Activated T-helper 1 cell treated with anti-CD3 and anti-CD28 coated beads, Interleukin-12 subunit alpha, Interleukin-12 subunit beta, Interleukin-2, Interleukin-4 antibody, amounts not matched to agents 30 ng/mL and 10 ng/mL and 1 ng/mL, durations not matched to agents 14 hours and 24 hours and 36 hours (primary cell): ENCODE results near the gene MYRFL. TPM values are rescaled to one million over a fixed set of nuclear protein-coding genes. Genes with fewer than 3 reads are reported as not detected.

Experiments
- DNase-seq: peaks from one replicate; pipeline ENCODE4 v3.0.0; 2021; ENCODE audit warnings: low spot score
- H3K27ac Mint-ChIP-seq: one replicate; pipeline ENCODE4 v1.8.0; 2021; ENCODE audit warnings: mild to moderate bottlenecking, mixed read lengths
- H3K27me3 Mint-ChIP-seq: one replicate; pipeline ENCODE4 v1.8.0; 2022; ENCODE audit warnings: mild to moderate bottlenecking, moderate library complexity, mixed read lengths; ENCODE audit not compliant: insufficient read depth
- H3K36me3 Mint-ChIP-seq: one replicate; pipeline ENCODE4 v1.8.0; 2021; ENCODE audit warnings: low read depth, mixed read lengths
- H3K4me1 Mint-ChIP-seq: one replicate; pipeline ENCODE4 v1.8.0; 2021; ENCODE audit warnings: low read depth, mixed read lengths
- H3K4me3 Mint-ChIP-seq: one replicate; pipeline ENCODE4 v1.8.0; 2021; ENCODE audit warnings: mild to moderate bottlenecking, moderate library complexity, mixed read lengths
- H3K9me3 Mint-ChIP-seq: one replicate; pipeline ENCODE4 v1.8.0; 2021; ENCODE audit warnings: mixed read lengths
- intact Hi-C: fragments of 100-400 bp; cut with micrococcal nuclease; formaldehyde crosslinking; loops from one replicate; pipeline ENCODE4 v1.15.1; 2024
- total RNA-seq: library from RNA; stranded (reverse); gene quantifications from 2 replicates; pipeline ENCODE4 v1.2.3, GENCODE V29; 2022

MYRFL gene
- total RNA-seq, 1 donor from 2014 or later = not detected

DNA sequence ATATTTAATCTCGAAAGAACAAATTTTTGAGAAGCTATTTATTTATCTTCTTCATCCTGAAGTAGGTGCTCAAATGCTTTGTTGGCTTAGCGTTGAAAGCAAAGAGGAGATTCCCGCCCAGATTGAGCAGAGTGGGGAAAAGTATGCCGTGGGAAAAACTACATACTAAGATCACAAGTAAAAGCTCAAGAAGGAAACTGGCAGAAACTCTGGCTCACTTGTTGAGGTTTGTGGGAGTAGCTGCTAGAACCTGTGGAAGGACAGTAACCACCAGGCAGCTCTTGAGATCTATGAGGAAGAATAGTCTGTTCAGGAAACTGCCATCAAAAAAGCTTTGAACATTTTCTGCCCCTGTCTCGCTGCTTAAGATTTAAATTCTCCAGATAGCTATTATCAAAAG lies 3.9 kb downstream of the MYRFL start:
- intact Hi-C loops = no loop called here
- no peaks in the 10 kb centered on the region for H3K36me3 Mint-ChIP-seq
- no peaks in the 10 kb centered on the region for H3K4me1 Mint-ChIP-seq
- H3K27ac Mint-ChIP-seq = no peak overlapping the region
- peaks cover 8% of the 10 kb centered on the region for H3K27me3 Mint-ChIP-seq
- no peaks in the 10 kb centered on the region for H3K9me3 Mint-ChIP-seq
- DNase-seq = no peak
- no peak overlapping the region for H3K4me3 Mint-ChIP-seq

DNA sequence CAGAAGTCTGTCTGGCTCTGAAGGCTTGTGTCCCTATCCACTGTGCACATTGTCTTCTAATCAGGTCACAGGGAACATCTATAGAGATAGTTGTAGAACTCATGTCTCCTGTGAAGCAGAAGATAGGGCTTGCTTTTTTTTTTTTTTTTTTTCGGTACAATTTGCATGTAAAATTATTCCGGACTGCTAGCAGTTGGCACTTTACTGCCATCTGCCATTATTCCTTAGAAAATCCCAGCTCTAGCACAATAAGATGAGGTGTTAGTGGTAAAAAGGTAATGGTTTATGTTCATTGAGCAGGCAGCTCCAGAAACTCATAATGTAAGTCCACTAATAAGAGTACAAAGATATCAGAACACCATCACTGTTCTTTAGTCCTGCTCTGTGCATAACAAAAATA lies 8.7 kb downstream of the MYRFL start:
- no peak for DNase-seq
- Mint-ChIP-seq H3K9me3 (no peaks in the 10 kb centered on the region), H3K27me3 (peaks cover 10% of the 10 kb centered on the region), H3K27ac (no peak overlapping the region), H3K4me1 (no peaks in the 10 kb centered on the region), H3K36me3 (no peaks in the 10 kb centered on the region), H3K4me3 (no peak overlapping the region)
- intact Hi-C loops = no loop called here

DNA sequence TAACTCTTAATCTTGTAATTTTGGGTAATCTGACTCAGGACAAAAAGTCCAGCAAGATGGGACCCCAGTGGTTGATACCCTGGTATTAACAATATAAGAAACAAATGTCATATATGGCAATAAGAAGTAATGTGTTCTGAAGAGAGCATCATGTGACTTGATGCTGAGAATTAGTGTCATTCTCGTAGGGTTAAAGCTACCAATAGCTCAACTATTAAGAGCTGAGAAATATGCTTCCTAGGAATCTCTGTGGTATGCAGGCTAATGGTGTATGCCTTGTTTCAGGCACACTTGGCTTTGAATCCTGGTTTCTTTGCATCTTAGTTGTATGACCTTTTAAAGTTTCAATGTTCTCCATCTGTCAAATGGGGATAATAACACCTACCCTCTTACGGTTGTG lies 9.1 kb downstream of the MYRFL start:
- Mint-ChIP-seq H3K36me3 (no peaks in the 10 kb centered on the region), H3K4me1 (no peaks in the 10 kb centered on the region), H3K4me3 (no peak overlapping the region), H3K27ac (no peak overlapping the region), H3K9me3 (no peaks in the 10 kb centered on the region), H3K27me3 (peaks cover 9% of the 10 kb centered on the region)
- intact Hi-C loops = no loop called here
- no peak for DNase-seq

DNA sequence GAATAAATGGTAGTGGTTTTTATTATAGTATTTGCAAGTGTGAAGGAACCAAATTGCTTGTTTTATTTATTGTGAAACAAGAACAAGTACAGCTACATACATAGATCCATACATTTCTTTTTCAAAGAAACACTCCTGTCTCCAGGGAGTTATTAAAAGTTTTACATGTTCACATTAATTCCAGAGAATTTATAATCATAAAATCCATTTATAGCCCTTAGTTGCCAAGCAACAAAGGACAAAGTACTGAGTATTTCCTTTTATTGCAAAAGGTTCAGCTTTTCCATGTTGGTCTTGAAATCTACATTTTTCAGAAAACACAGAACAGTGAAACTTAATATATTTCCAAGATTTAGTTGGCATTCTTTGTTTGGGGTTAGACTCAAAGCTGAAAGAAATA lies 9.5 kb downstream of the MYRFL start:
- Mint-ChIP-seq H3K9me3 (no peaks in the 10 kb centered on the region), H3K27me3 (peaks cover 6% of the 10 kb centered on the region), H3K27ac (no peak overlapping the region), H3K4me1 (no peaks in the 10 kb centered on the region), H3K4me3 (no peak overlapping the region), H3K36me3 (no peaks in the 10 kb centered on the region)
- intact Hi-C loops = no loop called here
- no peak for DNase-seq

DNA sequence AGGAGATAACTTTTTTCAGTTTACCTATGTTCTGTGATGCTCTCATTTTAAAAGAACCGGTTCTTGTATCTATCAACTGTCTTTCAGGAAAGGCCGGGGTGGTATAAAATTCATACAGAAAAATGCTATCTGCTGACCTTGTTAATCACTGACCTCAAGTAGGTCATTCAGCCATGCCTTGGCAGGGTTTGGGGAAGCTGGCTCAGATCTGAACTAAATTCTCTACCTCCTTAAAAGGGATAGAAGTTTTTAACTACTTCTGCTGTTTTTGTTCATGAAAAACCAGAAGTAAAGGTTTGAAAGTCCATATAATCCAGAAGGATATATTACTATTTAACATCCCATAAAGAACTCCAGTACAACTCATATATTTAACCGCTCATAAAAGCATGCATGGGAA lies 10.1 kb downstream of the MYRFL start:
- Mint-ChIP-seq H3K36me3 (no peaks in the 10 kb centered on the region), H3K4me1 (no peaks in the 10 kb centered on the region), H3K27me3 (peaks cover 3% of the 10 kb centered on the region), H3K4me3 (no peak overlapping the region), H3K9me3 (no peaks in the 10 kb centered on the region), H3K27ac (no peak overlapping the region)
- intact Hi-C loops = no loop called here
- DNase-seq = no peak

DNA sequence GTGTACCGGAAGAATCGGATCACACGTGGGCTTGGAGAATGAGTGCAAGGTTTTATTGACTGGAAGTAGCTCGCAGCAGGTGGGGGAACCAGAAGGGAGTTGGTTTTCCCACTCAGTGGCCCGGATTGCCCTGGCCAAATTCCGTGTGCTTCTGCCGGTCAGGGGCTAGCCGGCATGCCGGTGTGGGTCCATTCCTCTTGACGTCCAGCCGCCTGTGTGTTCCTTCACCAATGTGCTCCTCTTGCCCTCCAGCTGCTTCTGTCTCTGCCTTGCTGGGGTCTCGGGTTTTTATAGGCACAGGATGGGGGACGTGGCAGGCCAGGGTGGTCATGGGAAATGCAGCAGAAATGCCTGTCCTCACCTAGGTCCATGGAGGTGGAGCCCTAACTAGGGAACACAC lies 11.0 kb downstream of the MYRFL start:
- Mint-ChIP-seq H3K9me3 (no peaks in the 10 kb centered on the region), H3K4me3 (no peak overlapping the region), H3K36me3 (no peaks in the 10 kb centered on the region), H3K4me1 (no peaks in the 10 kb centered on the region), H3K27ac (no peak overlapping the region), H3K27me3 (peaks cover 9% of the 10 kb centered on the region)
- intact Hi-C loops = no loop called here
- no peak for DNase-seq

DNA sequence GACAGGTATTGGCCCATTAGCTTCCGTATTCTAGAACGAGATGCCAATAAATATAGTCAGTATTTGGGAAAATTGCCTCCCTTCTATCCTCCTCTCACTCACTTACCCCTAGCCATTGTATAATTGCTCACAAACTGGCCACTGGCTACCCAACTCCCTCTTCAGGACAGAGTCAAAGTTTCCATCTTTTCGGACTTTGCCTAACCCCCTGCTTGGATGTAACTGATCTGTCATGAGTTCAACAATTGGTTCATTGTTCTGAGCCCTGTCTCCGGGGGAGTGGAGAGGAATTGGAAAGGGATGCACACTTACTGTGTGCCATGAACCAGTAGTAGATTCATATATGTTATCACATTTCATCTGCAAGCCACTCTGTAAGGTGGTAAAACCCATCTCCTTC lies 12.2 kb downstream of the MYRFL start:
- Mint-ChIP-seq H3K36me3 (no peaks in the 10 kb centered on the region), H3K4me1 (no peaks in the 10 kb centered on the region), H3K9me3 (no peaks in the 10 kb centered on the region), H3K4me3 (no peak overlapping the region), H3K27ac (no peak overlapping the region), H3K27me3 (peaks cover 12% of the 10 kb centered on the region)
- intact Hi-C loops = no loop called here
- no peak for DNase-seq

DNA sequence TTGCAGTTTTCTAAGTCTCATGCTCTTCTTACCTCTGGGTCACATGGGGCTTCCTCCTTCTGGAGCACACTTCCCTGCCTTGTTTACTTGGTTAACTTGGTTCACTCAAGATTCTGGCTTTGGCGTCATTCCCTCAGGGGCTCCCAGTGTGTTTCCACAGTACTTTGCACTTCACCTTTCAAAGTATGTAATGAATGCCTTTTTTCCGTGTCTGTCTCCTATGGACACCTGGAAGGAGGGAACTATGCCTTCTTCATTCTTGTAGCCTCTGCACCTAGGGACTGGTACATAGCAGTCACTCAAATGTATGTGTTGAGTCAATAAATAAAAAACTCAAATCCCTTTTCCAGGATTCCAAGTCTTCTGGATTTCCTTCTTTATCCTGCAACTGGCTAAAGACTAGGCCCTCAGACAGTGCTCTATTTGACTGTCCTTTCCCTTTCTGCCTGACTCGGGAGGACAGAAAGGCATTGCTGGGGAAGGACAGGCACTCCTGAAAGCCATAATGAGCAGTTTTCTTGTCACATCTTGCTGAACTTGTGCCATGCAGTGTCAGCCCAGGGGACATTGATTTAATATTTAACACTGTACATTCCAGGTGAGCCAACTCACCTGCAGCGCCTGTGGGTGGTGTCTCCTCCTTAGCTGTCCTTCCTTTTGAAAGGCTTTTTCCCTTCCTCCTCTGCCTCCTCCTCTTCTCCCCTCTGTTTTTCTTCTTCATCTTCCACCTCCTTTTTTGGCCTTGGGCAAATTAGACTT lies 12.8 kb downstream of the MYRFL start:
- Mint-ChIP-seq H3K36me3 (no peaks in the 10 kb centered on the region), H3K4me3 (no peak overlapping the region), H3K4me1 (no peaks in the 10 kb centered on the region)

DNA sequence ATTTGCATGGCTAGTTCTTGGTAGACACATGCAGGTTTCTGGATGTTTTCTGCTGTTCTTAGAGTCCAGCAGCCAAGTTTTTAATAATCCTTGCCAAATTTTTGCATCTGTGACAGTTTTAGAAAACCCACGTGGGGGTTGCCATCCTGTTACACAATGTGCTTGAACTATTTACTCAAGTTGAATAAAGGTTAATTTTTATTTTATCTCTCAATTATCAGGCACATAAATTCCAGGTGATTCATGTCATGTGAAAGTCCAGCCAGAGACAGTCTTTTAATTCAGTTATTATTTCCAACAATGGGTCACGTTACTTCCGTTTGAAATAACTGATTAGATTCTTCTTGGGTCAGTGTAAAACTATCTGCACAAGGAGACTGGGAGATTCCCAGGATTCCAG lies 15.7 kb downstream of the MYRFL start:
- intact Hi-C loops = no loop called here
- Mint-ChIP-seq H3K27ac (no peak overlapping the region), H3K36me3 (no peaks in the 10 kb centered on the region), H3K4me1 (no peaks in the 10 kb centered on the region), H3K9me3 (no peaks in the 10 kb centered on the region), H3K27me3 (peaks cover 10% of the 10 kb centered on the region), H3K4me3 (no peak overlapping the region)
- no peak for DNase-seq

More for the DNA sequence above, 12.8 kb downstream of the MYRFL start:
- no peak for DNase-seq
- intact Hi-C loops = no loop called here
- H3K27ac Mint-ChIP-seq = no peak overlapping the region
- no peaks in the 10 kb centered on the region for H3K9me3 Mint-ChIP-seq
- H3K27me3 Mint-ChIP-seq = peaks cover 12% of the 10 kb centered on the region

DNA sequence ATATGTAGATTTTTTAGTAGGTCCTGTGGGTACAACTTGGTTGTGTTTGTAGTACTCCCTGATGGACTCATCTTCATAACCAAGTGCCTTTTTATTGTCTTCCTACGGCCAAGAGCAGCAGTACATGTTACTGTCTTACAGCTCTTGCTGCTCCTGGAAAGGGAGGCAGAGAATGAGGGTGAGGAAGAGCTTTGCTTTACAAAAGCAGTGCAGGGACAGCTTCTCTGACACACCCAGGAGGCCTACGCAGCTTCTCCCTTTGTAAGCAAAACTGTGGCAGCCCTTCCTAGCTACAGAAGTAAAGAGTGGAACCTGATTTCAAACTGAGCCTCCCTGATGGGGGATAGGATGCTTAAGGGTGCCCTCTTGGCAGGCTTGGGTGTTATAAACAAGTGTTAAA lies 18.6 kb downstream of the MYRFL start:
- Mint-ChIP-seq H3K9me3 (no peaks in the 10 kb centered on the region), H3K4me1 (no peaks in the 10 kb centered on the region), H3K36me3 (no peaks in the 10 kb centered on the region), H3K27me3 (peaks cover 9% of the 10 kb centered on the region), H3K4me3 (no peak overlapping the region), H3K27ac (no peak overlapping the region)
- intact Hi-C loops = no loop called here
- DNase-seq = no peak

DNA sequence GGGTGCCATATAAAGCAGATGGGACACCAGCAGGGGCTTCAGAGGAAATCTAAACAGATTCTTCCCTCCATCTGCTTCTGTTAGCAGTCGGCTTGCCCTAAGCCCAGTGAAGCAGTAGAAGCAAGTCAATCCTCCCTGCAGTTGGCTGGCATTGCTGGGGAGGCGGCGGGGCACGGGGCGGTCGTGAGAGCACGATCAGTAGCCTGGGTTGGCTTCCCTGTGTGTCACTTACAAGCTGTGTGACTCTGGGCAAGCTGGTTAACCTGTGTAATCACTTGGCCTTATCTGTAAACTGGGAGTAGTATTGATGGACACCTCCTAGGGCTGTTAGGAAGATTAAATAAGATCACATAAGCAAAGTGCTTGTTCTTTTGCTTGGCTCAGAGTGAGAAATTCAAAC lies 19.4 kb downstream of the MYRFL start:
- intact Hi-C loops = no loop called here
- Mint-ChIP-seq H3K4me3 (no peak overlapping the region), H3K9me3 (no peaks in the 10 kb centered on the region), H3K27me3 (peaks cover 9% of the 10 kb centered on the region), H3K4me1 (no peaks in the 10 kb centered on the region), H3K36me3 (no peaks in the 10 kb centered on the region), H3K27ac (no peak overlapping the region)
- no peak for DNase-seq

DNA sequence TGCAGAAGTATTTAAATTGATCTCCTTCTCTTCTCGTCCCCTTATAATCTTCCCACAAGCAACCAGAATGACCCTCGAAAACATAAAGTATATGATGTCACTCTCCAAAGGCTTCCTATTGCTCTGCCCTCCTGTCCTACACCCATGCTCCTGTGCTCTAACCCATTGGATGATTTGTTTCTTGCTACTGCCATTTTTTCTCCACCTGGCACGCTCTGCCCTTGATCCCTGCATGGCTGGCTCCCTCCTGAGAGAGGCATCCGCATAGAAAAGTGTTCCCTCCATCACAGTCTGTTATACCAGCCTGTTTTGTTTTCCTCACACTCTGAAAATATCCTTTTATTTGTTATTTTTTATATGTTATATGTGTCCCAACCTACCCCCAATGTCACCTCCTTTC lies 19.8 kb downstream of the MYRFL start:
- H3K36me3 Mint-ChIP-seq = no peaks in the 10 kb centered on the region
- no peaks in the 10 kb centered on the region for H3K4me1 Mint-ChIP-seq
- intact Hi-C loops = no loop called here
- no peaks in the 10 kb centered on the region for H3K9me3 Mint-ChIP-seq
- H3K27me3 Mint-ChIP-seq = peaks cover 9% of the 10 kb centered on the region
- no peak for DNase-seq
- no peak overlapping the region for H3K4me3 Mint-ChIP-seq
- H3K27ac Mint-ChIP-seq = no peak overlapping the region

DNA sequence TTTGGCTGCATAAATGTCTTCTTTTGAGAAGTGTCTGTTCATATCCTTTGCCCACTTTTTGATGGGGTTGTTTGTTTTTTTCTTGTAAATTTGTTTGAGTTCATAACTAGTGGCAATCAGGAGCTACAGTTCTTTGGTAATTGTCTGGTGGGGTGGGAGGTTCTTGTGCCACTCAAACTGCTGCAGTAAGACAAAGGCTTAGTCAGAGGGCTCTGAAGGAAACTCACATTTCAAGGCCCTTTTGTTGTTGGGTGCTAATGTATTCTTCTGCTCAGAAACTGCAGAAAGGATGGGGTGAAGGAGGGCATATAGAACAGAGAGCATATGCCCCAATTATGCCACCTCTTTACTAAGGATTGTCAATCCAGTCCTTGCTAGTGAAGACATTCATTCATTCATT lies 21.9 kb downstream of the MYRFL start:
- Mint-ChIP-seq H3K4me1 (no peaks in the 10 kb centered on the region), H3K4me3 (no peak overlapping the region), H3K9me3 (no peaks in the 10 kb centered on the region), H3K27me3 (no peaks in the 10 kb centered on the region), H3K27ac (no peak overlapping the region), H3K36me3 (no peaks in the 10 kb centered on the region)
- DNase-seq = no peak
- intact Hi-C loops = no loop called here

DNA sequence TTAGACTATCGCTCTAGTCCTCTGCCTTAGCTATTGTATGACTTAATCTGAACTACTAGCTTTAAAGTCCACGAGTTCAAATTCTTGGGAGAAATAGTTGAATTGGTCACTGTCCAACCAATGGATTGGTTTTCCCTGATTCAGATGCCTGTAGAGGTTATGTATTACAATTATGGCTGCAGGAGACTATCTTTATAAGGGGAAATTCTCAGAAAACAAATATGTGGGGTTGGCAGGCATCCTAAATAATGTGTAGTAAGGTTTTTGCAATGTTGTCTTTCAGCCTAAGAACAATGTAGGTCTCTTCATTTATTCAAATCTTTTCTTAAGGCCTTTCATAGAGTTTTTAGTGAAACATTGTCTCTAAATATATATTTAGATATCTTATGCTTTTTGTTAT lies 26.9 kb downstream of the MYRFL start:
- Mint-ChIP-seq H3K4me1 (no peaks in the 10 kb centered on the region), H3K27me3 (no peaks in the 10 kb centered on the region), H3K27ac (no peak overlapping the region), H3K36me3 (no peaks in the 10 kb centered on the region), H3K4me3 (no peak overlapping the region), H3K9me3 (peaks cover 3% of the 10 kb centered on the region)
- no peak for DNase-seq
- intact Hi-C loops = no loop called here
